Measurements from ENCODE around the gene MOSPD3.

- TF ChIP-seq CTCF (IDR thresholded peaks at IDR 0.05) (no peak), POLR2AphosphoS5 (IDR thresholded peaks at IDR 0.05) (no peak)
These were observed 17.7 kb downstream of the MOSPD3 start for GRCh38 chr7:100630066-100630465.

Measured in upper lobe of left lung (tissue), 4 donors.